Nephron (organoid): Measurements from ENCODE around the gene ZNF394.

Source experiments
- H3K27ac Mint-ChIP-seq, 3 experiments: 2 replicates each; pipeline ENCODE4 v1.8.0; 2020; ENCODE audit warnings: mixed read lengths in 3 of 3, mild to moderate bottlenecking in 2 of 3, moderate library complexity in 1 of 3
- H3K27me3 Mint-ChIP-seq: 2 replicates; pipeline ENCODE4 v1.8.0; 2021; ENCODE audit warnings: low read depth, mild to moderate bottlenecking, moderate library complexity, mixed read lengths
- H3K36me3 Mint-ChIP-seq: 2 replicates; pipeline ENCODE4 v1.8.0; 2020; ENCODE audit warnings: low read depth, mixed read lengths
- H3K4me1 Mint-ChIP-seq: 2 replicates; pipeline ENCODE4 v1.8.0; 2020; ENCODE audit warnings: mixed read lengths
- H3K4me3 Mint-ChIP-seq, 3 experiments: 2 replicates each; pipeline ENCODE4 v1.8.0; 2020; ENCODE audit warnings: mild to moderate bottlenecking in 3 of 3, mixed read lengths in 3 of 3, moderate library complexity in 2 of 3
- H3K9me3 Mint-ChIP-seq: 2 replicates; pipeline ENCODE4 v1.8.0; 2020; ENCODE audit warnings: mixed read lengths
- CTCF ChIP-seq, 3 experiments: fragments of 200-600 bp; sonication (generic); IDR thresholded peaks; one replicate each; pipeline ENCODE4 v1.5.0; 2021; ENCODE audit warnings: antibody characterized with exemption in 3 of 3; ENCODE audit not compliant: unreplicated experiment in 3 of 3

ZNF394 gene

GRCh38 chr7:99485094-99485493, 15.0 kb downstream of the ZNF394 start:
- H3K4me3 Mint-ChIP-seq: no peak overlapping the region
- H3K36me3 Mint-ChIP-seq: peaks cover 40% of the 10 kb centered on the region
- H3K4me1 Mint-ChIP-seq: no peaks in the 10 kb centered on the region
- H3K27me3 Mint-ChIP-seq: no peaks in the 10 kb centered on the region
- no peaks in the 10 kb centered on the region for H3K9me3 Mint-ChIP-seq
- TF ChIP-seq CTCF (IDR thresholded peaks at IDR 0.05; ENCODE audit: unreplicated experiment in 3 of 3): no peak
- H3K27ac Mint-ChIP-seq: no peak overlapping the region

GRCh38 chr7:99478464-99479440, 21.3 kb downstream of the ZNF394 start:
- H3K27ac Mint-ChIP-seq: no peak overlapping the region
- H3K36me3 Mint-ChIP-seq: peaks cover 31% of the 10 kb centered on the region
- no peak overlapping the region for H3K4me3 Mint-ChIP-seq
- TF ChIP-seq CTCF (IDR thresholded peaks at IDR 0.05; ENCODE audit: unreplicated experiment in 3 of 3): no peak
- H3K4me1 Mint-ChIP-seq: no peaks in the 10 kb centered on the region
- H3K9me3 Mint-ChIP-seq: no peaks in the 10 kb centered on the region
- no peaks in the 10 kb centered on the region for H3K27me3 Mint-ChIP-seq

- Mint-ChIP-seq H3K4me3 (peak overlapping the region in 1 of 3 experiments; percentile 35), H3K36me3 (peaks cover 22% of the 10 kb centered on the region), H3K27me3 (peaks cover 5% of the 10 kb centered on the region), H3K27ac (no peak overlapping the region), H3K9me3 (no peaks in the 10 kb centered on the region), H3K4me1 (peaks cover 10% of the 10 kb centered on the region)
- TF ChIP-seq CTCF (IDR thresholded peaks at IDR 0.05; ENCODE audit: unreplicated experiment in 3 of 3): no peak
These were observed 24.0 kb downstream of the ZNF394 start for GRCh38 chr7:99476107-99476506.

GRCh38 chr7:99473315-99473596, 26.8 kb downstream of the ZNF394 start:
- Mint-ChIP-seq H3K4me3 (peak overlapping the region; percentile 98), H3K27ac (peak overlapping the region; percentile 85 to 99 (median 96)), H3K4me1 (peaks cover 10% of the 10 kb centered on the region)

GRCh38 chr7:99472561-99473314, 27.3 kb downstream of the ZNF394 start, which contains the start of gene ZNF789:
Gene ZNF789, plus strand, starts transcription at chr7:99472890. Its CDS starts 3,567 bp downstream, at chr7:99476457.
- TF ChIP-seq CTCF (IDR thresholded peaks at IDR 0.05; ENCODE audit: unreplicated experiment in 3 of 3): no peak
- peaks cover 24% of the 10 kb centered on the region for H3K27me3 Mint-ChIP-seq
- H3K27ac Mint-ChIP-seq: peak within 1 kb of the TSS; percentile 85 to 99 (median 96)
- no peaks in the 10 kb centered on the region for H3K9me3 Mint-ChIP-seq
- H3K4me3 Mint-ChIP-seq: peak within 1 kb of the TSS; percentile 98
- peaks cover 10% of the 10 kb centered on the region for H3K36me3 Mint-ChIP-seq
- peaks cover 10% of the 10 kb centered on the region for H3K4me1 Mint-ChIP-seq

More at GRCh38 chr7:99473315-99473596, 26.8 kb downstream of the ZNF394 start:
- H3K9me3 Mint-ChIP-seq: no peaks in the 10 kb centered on the region
- peaks cover 14% of the 10 kb centered on the region for H3K36me3 Mint-ChIP-seq
- H3K27me3 Mint-ChIP-seq: peaks cover 24% of the 10 kb centered on the region
- no peak for TF ChIP-seq CTCF (IDR thresholded peaks at IDR 0.05; ENCODE audit: unreplicated experiment in 3 of 3)
